ENCODE measurements around the gene ZFP90.

GRCh38 chr16:68529931-68530701 is 9.0 kb upstream of the ZFP90 start:
- TF ChIP-seq CTCF (IDR thresholded peaks at IDR 0.05 in 4 of 5, conservative IDR thresholded peaks at IDR 0.05 in 1 of 5) (no peak), POLR2A (IDR thresholded peaks at IDR 0.05) (no peak)

Measured in gastrocnemius medialis (tissue), 4 donors.